Endothelial cell (in vitro differentiated cells): ENCODE data around the gene LRRC55. TPM values are rescaled to one million over a fixed set of nuclear protein-coding genes. Genes with fewer than 3 reads are reported as not detected.

Experiments used
- DNase-seq: peaks from one replicate; pipeline ENCODE4 v3.0.0; 2021; ENCODE audit warnings: low spot score
- H3K27ac Mint-ChIP-seq: one replicate; pipeline ENCODE4 v1.8.0; 2021; ENCODE audit warnings: mixed read lengths, inconsistent platforms; ENCODE audit not compliant: unreplicated experiment
- H3K27me3 Mint-ChIP-seq: one replicate; pipeline ENCODE4 v1.8.0; 2021; ENCODE audit warnings: mild to moderate bottlenecking, moderate library complexity, mixed read lengths, inconsistent platforms; ENCODE audit not compliant: unreplicated experiment
- H3K36me3 Mint-ChIP-seq: one replicate; pipeline ENCODE4 v1.8.0; 2021; ENCODE audit warnings: mild to moderate bottlenecking, low read depth, mixed read lengths, inconsistent platforms; ENCODE audit not compliant: unreplicated experiment
- H3K4me1 Mint-ChIP-seq: one replicate; pipeline ENCODE4 v1.8.0; 2021; ENCODE audit warnings: mild to moderate bottlenecking, mixed read lengths, inconsistent platforms; ENCODE audit not compliant: unreplicated experiment
- H3K4me3 Mint-ChIP-seq: one replicate; pipeline ENCODE4 v1.8.0; 2021; ENCODE audit warnings: mild to moderate bottlenecking, mixed read lengths, inconsistent platforms; ENCODE audit not compliant: unreplicated experiment
- H3K9me3 Mint-ChIP-seq: one replicate; pipeline ENCODE4 v1.8.0; 2021; ENCODE audit warnings: mixed read lengths, inconsistent platforms; ENCODE audit not compliant: unreplicated experiment
- total RNA-seq: library from RNA; stranded (reverse); fragmentation: NEBNext Ultra II Directional; extraction: Animal tissue kit (Norgen Biotek cat#: 25700); gene quantifications from one replicate; pipeline ENCODE4 v1.2.1, GENCODE V29; 2021; ENCODE audit not compliant: unreplicated experiment
- TF ChIP-seq, protein P1 (sequence below): fragments of 200-600 bp; sonication (generic); IDR thresholded peaks from one replicate; pipeline ENCODE4 v1.5.0; 2021; ENCODE audit warnings: antibody characterized with exemption; ENCODE audit not compliant: unreplicated experiment

Gene LRRC55
- total RNA-seq, 1 donor from 2014 or later, result 4.7 TPM

DNA sequence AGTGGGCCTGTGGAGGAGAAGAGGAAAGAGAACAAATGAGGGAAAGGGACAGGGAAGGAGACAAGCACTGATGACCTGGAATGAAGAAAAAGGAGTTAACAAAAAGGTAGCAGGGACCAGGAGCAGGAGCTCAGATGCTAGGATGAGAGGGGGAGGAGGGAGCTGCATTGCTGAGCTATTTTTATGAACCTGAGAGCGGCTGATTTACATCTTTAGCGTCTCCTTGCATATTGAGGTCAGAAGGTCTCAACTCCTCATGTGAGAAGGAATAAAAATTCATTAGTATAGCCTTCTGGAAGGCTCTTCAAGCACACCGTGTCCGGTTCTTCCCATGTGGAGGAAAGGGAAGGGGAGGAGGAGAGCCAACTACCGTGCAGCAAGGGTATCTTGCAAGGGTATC lies 33.1 kb upstream of the LRRC55 start:
- TF ChIP-seq, protein P1, sequence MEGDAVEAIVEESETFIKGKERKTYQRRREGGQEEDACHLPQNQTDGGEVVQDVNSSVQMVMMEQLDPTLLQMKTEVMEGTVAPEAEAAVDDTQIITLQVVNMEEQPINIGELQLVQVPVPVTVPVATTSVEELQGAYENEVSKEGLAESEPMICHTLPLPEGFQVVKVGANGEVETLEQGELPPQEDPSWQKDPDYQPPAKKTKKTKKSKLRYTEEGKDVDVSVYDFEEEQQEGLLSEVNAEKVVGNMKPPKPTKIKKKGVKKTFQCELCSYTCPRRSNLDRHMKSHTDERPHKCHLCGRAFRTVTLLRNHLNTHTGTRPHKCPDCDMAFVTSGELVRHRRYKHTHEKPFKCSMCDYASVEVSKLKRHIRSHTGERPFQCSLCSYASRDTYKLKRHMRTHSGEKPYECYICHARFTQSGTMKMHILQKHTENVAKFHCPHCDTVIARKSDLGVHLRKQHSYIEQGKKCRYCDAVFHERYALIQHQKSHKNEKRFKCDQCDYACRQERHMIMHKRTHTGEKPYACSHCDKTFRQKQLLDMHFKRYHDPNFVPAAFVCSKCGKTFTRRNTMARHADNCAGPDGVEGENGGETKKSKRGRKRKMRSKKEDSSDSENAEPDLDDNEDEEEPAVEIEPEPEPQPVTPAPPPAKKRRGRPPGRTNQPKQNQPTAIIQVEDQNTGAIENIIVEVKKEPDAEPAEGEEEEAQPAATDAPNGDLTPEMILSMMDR, result no peak
- no peak overlapping the region for H3K27ac Mint-ChIP-seq
- H3K27me3 Mint-ChIP-seq, result no peaks in the 10 kb centered on the region
- no peaks in the 10 kb centered on the region for H3K9me3 Mint-ChIP-seq
- no peak overlapping the region for H3K4me3 Mint-ChIP-seq
- no peak for DNase-seq
- no peaks in the 10 kb centered on the region for H3K36me3 Mint-ChIP-seq
- peaks cover 16% of the 10 kb centered on the region for H3K4me1 Mint-ChIP-seq

DNA sequence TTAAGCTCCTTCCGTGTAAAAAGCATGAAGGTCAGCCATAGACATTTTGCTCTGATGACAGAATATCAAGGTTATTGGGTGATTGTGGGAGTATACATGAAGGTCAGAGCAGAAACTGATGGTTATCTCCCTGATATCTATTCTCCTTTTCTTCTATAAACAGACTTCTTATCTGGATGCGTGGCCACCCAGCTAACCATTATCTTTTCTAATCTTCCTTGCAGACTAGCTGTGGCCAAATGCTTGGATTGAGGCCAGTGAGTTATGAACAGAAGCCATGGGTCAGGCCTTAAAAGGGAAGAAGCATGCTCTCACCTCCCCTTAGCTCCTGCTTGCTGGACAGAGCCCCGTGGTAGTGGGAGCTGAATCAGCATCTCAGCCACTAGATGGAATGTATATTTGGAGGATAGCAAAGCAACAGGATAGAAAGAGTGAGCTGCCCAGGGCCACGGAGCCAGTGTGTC lies 31.3 kb upstream of the LRRC55 start:
- Mint-ChIP-seq H3K27me3 (peaks cover 1% of the 10 kb centered on the region), H3K36me3 (no peaks in the 10 kb centered on the region), H3K4me3 (no peak overlapping the region), H3K9me3 (no peaks in the 10 kb centered on the region), H3K27ac (no peak overlapping the region), H3K4me1 (peaks cover 5% of the 10 kb centered on the region)
- DNase-seq, result no peak
- TF ChIP-seq, protein P1, result no peak

DNA sequence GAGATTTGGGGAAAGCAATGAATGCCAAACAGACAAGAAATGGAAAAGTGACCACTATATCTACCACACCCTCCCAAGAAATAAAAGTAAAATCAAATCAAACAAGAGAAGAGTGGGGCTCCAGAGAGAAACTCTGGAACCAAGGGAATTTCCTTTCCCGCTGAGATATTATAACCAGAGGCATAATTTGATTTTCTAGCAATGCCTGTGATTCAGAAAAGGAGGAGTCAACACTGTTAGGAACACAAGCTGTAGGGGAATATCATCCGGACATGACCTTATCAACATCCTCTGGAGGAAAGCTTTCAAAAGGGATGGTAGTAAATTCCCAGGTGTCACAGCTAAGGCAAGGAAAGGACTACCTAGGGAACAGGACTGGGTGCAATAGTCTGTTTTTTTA lies 29.6 kb upstream of the LRRC55 start:
- TF ChIP-seq, protein P1, result no peak
- no peak for DNase-seq
- Mint-ChIP-seq H3K4me1 (peaks cover 13% of the 10 kb centered on the region), H3K36me3 (no peaks in the 10 kb centered on the region), H3K27me3 (peaks cover 1% of the 10 kb centered on the region), H3K27ac (no peak overlapping the region), H3K4me3 (no peak overlapping the region), H3K9me3 (no peaks in the 10 kb centered on the region)

DNA sequence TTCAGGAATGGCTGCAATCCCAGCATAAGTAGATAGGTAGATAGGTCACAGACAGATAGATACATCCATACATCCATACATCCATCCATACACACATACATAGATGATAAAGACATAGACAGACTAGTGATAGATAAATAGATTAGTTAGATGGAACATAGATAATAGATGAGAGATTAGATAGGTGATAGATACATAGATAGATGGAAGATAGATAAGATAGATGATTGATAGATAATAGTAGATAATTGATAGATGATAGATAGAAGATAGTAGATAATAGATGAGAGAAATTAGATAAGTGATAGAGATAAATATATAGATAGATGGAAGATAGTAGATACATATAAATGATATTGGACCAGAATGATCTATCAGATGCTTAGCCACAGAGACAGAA lies 28.3 kb upstream of the LRRC55 start:
- no peaks in the 10 kb centered on the region for H3K9me3 Mint-ChIP-seq
- peaks cover 9% of the 10 kb centered on the region for H3K4me1 Mint-ChIP-seq
- H3K4me3 Mint-ChIP-seq, result no peak overlapping the region
- TF ChIP-seq, protein P1, result no peak
- H3K27ac Mint-ChIP-seq, result no peak overlapping the region
- no peak for DNase-seq
- peaks cover 1% of the 10 kb centered on the region for H3K27me3 Mint-ChIP-seq
- no peaks in the 10 kb centered on the region for H3K36me3 Mint-ChIP-seq

DNA sequence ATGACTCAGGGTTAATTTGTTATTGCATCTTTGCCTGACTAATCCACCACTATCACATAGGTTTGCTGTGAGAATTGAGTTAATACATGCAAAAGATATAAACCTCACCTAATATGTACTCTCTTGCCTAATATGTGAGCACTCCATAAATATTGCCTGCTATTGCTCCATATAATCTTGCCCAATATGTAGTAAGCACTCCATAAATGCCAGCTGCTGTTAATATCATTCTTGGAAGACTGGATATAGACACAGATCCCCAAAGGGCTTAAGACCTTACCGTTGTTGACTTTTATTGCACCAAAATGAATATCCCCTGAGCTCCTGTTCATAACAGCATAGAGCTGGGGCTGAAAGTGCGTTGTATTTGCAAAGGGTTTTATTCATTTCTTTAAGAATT lies 27.0 kb upstream of the LRRC55 start:
- no peak overlapping the region for H3K4me3 Mint-ChIP-seq
- no peaks in the 10 kb centered on the region for H3K9me3 Mint-ChIP-seq
- H3K4me1 Mint-ChIP-seq, result peaks cover 7% of the 10 kb centered on the region
- TF ChIP-seq, protein P1, result no peak
- H3K36me3 Mint-ChIP-seq, result no peaks in the 10 kb centered on the region
- peaks cover 1% of the 10 kb centered on the region for H3K27me3 Mint-ChIP-seq
- H3K27ac Mint-ChIP-seq, result no peak overlapping the region
- DNase-seq, result no peak
